ENCODE results near the gene DYNC1H1.

DNA sequence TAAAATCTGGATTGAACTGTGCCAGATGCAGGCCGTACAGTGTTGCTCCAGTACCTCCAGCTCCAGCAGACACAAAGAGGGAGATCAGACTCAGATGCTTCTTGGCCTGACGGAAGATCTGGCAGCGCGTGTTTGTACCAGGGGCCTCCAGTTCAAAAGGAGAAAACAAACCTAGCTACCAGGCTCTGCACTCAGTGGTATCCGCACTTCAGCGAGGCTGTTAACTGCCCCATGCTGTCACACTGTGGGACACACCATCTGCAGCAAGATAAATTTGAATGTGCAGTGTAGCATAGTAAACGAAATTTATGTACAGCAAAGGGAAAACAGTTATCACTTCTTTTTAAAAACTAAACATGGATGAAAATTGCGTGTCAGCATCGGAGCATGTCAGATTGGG is 5.1 kb downstream of the DYNC1H1 start:
- TF ChIP-seq, protein P1, sequence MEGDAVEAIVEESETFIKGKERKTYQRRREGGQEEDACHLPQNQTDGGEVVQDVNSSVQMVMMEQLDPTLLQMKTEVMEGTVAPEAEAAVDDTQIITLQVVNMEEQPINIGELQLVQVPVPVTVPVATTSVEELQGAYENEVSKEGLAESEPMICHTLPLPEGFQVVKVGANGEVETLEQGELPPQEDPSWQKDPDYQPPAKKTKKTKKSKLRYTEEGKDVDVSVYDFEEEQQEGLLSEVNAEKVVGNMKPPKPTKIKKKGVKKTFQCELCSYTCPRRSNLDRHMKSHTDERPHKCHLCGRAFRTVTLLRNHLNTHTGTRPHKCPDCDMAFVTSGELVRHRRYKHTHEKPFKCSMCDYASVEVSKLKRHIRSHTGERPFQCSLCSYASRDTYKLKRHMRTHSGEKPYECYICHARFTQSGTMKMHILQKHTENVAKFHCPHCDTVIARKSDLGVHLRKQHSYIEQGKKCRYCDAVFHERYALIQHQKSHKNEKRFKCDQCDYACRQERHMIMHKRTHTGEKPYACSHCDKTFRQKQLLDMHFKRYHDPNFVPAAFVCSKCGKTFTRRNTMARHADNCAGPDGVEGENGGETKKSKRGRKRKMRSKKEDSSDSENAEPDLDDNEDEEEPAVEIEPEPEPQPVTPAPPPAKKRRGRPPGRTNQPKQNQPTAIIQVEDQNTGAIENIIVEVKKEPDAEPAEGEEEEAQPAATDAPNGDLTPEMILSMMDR (IDR thresholded peaks at IDR 0.05), result no peak
- no peak for TF ChIP-seq POLR2A (IDR thresholded peaks at IDR 0.05)

Measured in gastroesophageal sphincter (tissue), 3 donors.